NCI-H2196 treated with DMSO at 0.1 percent for 48 hours (cell line): ENCODE measurements around the gene PDCD7.
"Not testable (repeated sequence)": the region's sequence is repeated elsewhere in the genome, so short reads cannot be mapped to it uniquely, and the experiment has no call there.

Experiments used
- DNase-seq: peaks from one replicate; lab custom pipeline; 2025; ENCODE audit not compliant: unreplicated experiment; lab: John Stamatoyannopoulos, UW

PDCD7 gene

DNA sequence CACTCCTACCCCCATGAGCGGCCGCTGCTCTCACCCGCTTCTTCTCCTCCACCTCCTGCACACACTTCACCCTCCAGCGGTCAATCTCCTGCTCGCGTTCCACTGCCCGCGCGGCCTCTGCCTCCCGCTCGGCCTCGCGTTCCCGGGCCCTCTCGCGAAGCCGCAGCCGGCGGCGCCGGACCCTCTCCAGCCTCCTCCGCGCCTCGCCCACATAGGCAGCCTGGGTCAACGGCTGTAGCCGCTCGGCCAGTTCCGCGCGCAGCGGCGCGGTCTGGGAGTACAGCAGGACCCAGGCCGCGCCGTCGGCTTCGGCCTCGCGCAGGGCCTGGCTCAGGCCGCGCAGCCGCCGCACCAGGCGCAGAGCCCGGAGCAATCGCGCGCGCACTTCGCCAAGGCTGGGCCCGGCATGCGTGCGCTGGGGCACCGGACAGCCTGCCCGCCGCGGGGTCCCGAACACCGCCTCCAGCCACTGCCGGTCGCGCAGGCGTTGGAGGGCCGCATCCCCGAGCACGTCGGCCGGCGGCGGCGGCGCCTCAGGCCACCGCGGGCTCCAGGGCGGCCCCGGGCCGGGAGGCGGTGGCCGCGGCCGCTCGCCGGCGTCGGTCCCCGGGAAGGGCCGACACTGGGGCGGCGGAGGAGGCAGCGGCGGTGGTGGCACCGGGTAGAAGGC, 595 bp downstream of the PDCD7 start:
- DNase-seq = no peak

DNA sequence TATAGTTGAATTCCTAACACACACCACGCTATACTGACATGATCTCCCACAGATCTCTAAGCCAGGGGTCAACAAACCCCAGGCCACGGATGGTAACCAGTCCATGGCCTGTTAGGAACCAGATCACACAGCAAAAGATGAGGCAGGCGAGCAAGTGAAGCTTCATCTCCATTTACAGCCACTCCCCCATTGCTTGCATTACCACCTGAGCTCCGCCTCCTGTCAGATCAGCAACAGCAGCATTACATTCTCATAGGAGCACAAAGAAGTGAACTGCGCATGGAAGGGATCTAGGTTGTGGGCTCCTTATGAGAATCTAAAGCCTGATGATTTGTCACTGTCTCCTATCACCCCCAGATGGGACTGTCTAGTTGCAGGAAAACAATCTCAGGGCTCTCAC, 2.7 kb downstream of the PDCD7 start:
- DNase-seq = no peak

DNA sequence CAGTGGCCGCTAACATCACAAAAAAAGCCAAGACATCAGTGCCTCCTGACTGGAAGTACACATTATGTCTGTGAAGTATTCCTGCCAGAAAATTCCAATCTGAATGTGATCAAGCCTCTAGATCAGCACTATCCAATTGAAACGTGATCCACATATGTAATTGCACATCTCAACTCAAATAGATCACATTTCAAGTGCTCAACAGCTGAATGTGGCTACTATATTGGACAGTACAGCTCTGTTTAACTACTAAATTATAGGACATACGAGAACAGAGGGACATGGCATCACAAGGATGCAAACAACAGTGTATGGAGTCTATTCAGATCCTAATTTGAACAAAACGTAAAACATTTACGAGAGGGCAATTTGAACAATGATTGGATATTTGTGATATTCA, 18.1 kb downstream of the PDCD7 start:
- DNase-seq = no peak

GRCh38 chr15:65115086-65115485, 18.5 kb downstream of the PDCD7 start, which contains the start of gene UBAP1L:
Gene UBAP1L (minus strand): TSS chr15:65115200. CDS start chr15:65106215, 8,985 bp downstream.
- DNase-seq = no peak

- no peak for DNase-seq
Measured at GRCh38 chr15:65110676-65111292, 22.8 kb downstream of the PDCD7 start.

GRCh38 chr15:65106011-65106590, 27.5 kb downstream of the PDCD7 start:
- DNase-seq = no peak

- DNase-seq = no peak
Measured at GRCh38 chr15:65105038-65105437, 28.6 kb downstream of the PDCD7 start.

GRCh38 chr15:65102912-65103311, 30.7 kb downstream of the PDCD7 start:
- no peak for DNase-seq

DNA sequence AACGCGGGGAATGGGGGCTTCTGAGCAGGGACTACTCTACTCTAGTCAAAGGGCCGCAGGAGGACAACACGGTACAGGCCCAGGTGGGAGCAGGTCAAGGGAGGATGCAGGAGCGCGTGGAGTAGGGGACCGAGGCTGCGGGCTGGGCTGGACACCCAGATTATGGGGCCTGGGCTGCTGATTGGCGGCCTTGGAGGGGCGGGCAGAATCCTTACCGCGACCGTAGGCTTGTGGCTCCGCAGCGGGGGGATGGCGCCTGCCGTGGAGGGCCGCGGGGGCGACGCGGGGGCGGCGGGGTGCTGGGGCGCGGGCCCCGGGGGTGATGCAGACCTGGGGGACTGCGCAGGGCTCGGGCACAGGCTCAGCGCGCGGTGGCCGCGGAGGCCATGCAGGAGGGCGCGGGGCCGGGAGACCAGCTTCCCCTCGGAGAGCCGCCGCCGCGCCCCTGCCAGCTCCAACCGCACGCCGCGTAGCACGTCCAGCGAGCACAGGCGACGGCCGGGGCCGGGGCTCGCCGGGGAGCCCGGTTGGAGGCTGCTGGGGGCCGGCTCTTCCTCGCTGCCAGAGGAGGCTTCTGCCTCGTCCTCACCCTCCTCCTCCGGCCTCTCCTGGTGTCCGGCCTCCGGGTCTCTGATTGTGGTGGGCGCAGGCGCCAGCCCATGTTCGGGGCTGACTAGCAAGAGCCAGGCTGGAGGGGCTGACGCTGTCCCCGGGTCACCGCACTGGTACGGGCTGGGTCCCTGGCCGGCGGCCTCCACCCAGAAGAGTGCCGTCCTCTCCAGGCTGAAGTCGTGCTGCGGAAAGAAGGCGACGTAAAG, 31.5 kb downstream of the PDCD7 start:
- DNase-seq = no peak

GRCh38 chr15:65101411-65101890, 32.2 kb downstream of the PDCD7 start:
- no peak for DNase-seq

DNA sequence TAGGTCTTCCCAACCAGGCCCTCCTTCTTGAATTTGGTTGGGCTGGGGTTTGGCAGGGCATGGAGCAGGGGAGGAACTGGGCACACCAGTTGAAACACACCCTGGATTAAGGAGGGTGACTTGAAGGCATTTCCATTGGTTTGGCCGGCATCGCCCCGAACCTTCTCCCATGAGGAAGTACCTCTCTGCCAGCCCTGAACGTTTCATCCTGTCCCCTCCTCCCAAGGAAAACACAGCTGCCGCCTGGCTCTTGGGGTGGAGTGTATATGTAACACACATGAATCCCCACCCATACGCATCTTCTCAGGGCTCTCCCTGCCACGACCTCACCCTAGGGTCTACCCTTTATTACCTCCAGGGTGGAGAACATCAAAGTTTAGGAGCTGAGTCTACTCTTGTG, 33.2 kb downstream of the PDCD7 start:
- DNase-seq = no peak

DNA sequence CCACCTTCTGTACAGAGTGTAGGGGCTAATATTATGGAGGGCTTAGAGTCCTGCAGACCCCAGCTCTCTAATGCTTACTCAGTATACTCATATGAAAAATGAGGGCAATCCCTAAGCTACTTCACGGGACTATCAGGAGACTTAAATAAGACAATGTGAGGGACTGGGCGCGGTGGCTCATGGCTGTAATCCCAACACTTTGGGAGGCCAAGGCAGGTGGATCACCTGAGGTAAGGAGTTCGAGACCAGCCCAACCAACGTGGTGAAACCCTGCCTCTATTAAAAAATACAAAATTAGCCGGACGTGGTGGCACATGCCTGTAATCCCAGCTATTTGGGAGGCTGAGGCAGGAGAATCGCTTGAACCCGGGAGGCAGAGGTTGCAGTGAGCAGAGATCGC, 33.8 kb downstream of the PDCD7 start:
- not testable (repeated sequence) for DNase-seq

- no peak for DNase-seq
Measured at GRCh38 chr15:65099336-65099735, 34.3 kb downstream of the PDCD7 start.

- DNase-seq = no peak
Measured at GRCh38 chr15:65097651-65098263, 35.9 kb downstream of the PDCD7 start.

- DNase-seq = no peak
Measured at GRCh38 chr15:65096481-65097385, 36.9 kb downstream of the PDCD7 start.

DNA sequence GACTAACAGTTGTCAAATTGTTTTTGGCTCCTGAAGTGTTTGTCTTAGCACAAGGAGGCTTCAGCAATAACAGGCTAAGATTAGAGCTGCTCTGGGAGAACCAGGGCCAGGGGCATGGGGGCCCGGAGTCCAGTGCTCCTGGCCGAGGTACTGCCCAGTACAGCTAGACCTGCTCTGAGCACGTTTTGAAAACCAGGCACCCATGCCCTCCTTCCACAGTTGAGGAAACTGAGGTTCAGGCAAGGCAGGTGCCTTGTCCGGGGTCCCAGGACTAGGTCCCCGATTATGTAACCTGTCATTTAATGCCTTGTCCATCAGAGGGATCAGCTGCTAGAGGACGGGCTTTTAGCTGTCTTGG, 37.9 kb downstream of the PDCD7 start:
- no peak for DNase-seq

- DNase-seq = no peak
Measured at GRCh38 chr15:65095011-65095746, 38.4 kb downstream of the PDCD7 start.

- no peak for DNase-seq
Measured at GRCh38 chr15:65094294-65094995, 39.2 kb downstream of the PDCD7 start.

GRCh38 chr15:65093793-65094170, 39.8 kb downstream of the PDCD7 start:
- DNase-seq = not testable (repeated sequence)
